SJSA1 (cell line): ENCODE data around the gene PRRX2. TPM values are rescaled to one million over a fixed set of nuclear protein-coding genes. Genes with fewer than 3 reads are reported as not detected.

Experiments used
- DNase-seq, 2 experiments: peaks; one replicate each; pipeline ENCODE4 v3.0.0-alpha.2; 2015 to 2020; ENCODE audit warnings: low spot score in 2 of 2, low read depth in 1 of 2
- H3K27ac ChIP-seq: fragments of 250-450 bp; sonication (Bioruptor Pico); 2 replicates; pipeline ENCODE4 v1.5.1; 2020; ENCODE audit warnings: mild to moderate bottlenecking, moderate library complexity
- H3K27me3 ChIP-seq: fragments of 250-450 bp; sonication (Bioruptor Pico); replicated peaks from 2 replicates; pipeline ENCODE4 v1.5.1; 2020; ENCODE audit warnings: mild to moderate bottlenecking, moderate library complexity
- H3K36me3 ChIP-seq: fragments of 250-450 bp; sonication (Bioruptor Pico); 2 replicates; pipeline ENCODE4 v1.5.1; 2020; ENCODE audit warnings: mild to moderate bottlenecking
- H3K4me1 ChIP-seq: fragments of 250-450 bp; sonication (Bioruptor Pico); replicated peaks from 2 replicates; pipeline ENCODE4 v1.6.1; 2021; ENCODE audit warnings: mild to moderate bottlenecking
- H3K4me3 ChIP-seq: fragments of 250-450 bp; sonication (Bioruptor Pico); 2 replicates; pipeline ENCODE4 v1.5.1; 2020; ENCODE audit warnings: mild to moderate bottlenecking
- H3K9me3 ChIP-seq: fragments of 250-450 bp; sonication (Bioruptor Pico); replicated peaks from 2 replicates; pipeline ENCODE4 v1.5.1; 2020; ENCODE audit warnings: mild to moderate bottlenecking
- total RNA-seq: library from RNA; depleted of rRNA; stranded (reverse); fragments of >200 nt; shearing (Covaris generic); gene quantifications from 2 replicates; pipeline ENCODE4 v1.2.3, GENCODE V29; 2014

PRRX2 gene
- total RNA-seq, 1 experiment from 2014 or later = 9.8 TPM

- Histone ChIP-seq H3K9me3 (no peaks in the 10 kb centered on the region), H3K27me3 (no peaks in the 10 kb centered on the region), H3K4me1 (no peaks in the 10 kb centered on the region; the same call in 1 of the 2 replicates), H3K27ac (no peak overlapping the region), H3K4me3 (no peak overlapping the region), H3K36me3 (no peaks in the 10 kb centered on the region)
- DNase-seq = no peak
Observed at GRCh38 chr9:129720181-129720864, 54.9 kb downstream of the PRRX2 start.

DNA sequence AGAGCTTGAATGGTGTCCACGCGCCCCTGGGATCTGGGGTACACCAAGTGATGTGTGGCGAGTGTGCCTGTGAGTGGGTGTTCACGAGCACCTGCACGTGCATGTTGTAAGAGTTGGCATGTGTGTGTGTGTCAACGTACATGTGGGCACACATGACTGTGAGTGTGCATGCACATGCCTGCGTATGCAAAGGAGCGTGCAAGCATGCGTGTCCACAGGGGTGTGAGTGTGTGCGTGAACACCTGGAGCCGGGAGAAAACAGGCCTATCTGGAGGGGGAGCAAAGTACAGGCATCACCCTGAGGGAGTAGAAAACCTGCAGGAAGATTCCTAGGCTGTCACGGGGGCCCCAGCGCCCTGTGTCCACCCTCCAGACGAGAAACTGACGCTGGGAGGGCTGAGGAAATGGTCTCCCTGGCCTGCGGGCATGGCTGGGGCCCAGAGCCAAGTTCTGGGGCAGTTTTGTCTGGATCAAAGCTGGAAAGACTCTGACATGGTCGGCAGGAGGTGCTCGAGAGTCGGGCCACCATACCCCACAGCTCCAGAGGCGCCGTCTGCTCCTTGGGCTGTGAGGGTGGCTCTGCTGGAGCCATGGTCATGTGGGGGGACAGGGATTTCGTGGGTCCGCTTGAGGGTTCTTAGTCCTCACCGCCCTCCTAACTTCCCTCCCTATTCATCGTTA lies 55.6 kb downstream of the PRRX2 start:
- no peak overlapping the region for H3K4me3 ChIP-seq
- H3K9me3 ChIP-seq = no peaks in the 10 kb centered on the region
- peaks cover 7% of the 10 kb centered on the region for H3K4me1 ChIP-seq
- no peak for DNase-seq
- H3K27ac ChIP-seq = no peak overlapping the region
- H3K27me3 ChIP-seq = no peaks in the 10 kb centered on the region
- H3K36me3 ChIP-seq = no peaks in the 10 kb centered on the region

- Histone ChIP-seq H3K4me1 (peaks cover 20% of the 10 kb centered on the region), H3K27ac (no peak overlapping the region), H3K9me3 (no peaks in the 10 kb centered on the region), H3K4me3 (no peak overlapping the region), H3K27me3 (no peaks in the 10 kb centered on the region), H3K36me3 (no peaks in the 10 kb centered on the region)
- no peak for DNase-seq
Observed at GRCh38 chr9:129722913-129723312, 57.5 kb downstream of the PRRX2 start.

DNA sequence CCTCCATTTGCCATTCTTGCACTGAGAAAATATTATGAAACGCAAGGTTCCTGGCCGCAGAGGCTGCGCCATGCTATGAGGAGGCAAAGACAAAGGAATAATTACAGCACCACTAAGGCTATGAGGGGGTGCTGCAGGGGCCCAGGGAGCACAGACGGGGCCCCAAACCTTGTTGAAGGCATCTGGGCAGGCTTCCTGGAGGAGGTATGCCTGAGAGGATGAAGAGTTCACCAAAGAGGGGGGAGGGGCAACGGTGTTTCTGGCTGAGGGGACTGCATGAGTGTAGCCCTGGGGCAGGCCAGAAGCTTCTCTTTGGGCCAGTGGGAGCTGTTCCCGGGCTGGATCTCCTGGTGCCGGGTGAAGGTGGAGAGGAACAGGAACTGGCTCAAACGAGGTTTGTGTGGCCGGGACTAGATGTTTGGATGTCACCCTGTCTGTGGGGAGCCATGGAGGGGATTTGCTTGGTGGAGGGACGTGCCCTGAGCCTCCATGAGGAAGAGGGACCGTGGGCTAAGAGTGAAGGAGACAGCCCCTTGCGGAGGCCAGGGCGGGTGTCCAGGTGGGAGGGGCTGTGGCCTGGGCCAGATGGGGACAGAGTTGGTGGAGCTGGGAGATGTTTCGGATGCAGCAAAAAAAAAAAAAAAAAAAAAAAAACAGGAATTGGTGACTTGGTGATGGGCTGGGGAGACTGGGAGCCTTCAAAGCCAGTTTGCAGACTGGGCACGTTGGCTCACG lies 59.2 kb downstream of the PRRX2 start:
- Histone ChIP-seq H3K4me1 (peaks cover 20% of the 10 kb centered on the region), H3K9me3 (no peaks in the 10 kb centered on the region), H3K27ac (no peak overlapping the region), H3K27me3 (no peaks in the 10 kb centered on the region), H3K4me3 (no peak overlapping the region), H3K36me3 (no peaks in the 10 kb centered on the region)
- DNase-seq = no peak

DNA sequence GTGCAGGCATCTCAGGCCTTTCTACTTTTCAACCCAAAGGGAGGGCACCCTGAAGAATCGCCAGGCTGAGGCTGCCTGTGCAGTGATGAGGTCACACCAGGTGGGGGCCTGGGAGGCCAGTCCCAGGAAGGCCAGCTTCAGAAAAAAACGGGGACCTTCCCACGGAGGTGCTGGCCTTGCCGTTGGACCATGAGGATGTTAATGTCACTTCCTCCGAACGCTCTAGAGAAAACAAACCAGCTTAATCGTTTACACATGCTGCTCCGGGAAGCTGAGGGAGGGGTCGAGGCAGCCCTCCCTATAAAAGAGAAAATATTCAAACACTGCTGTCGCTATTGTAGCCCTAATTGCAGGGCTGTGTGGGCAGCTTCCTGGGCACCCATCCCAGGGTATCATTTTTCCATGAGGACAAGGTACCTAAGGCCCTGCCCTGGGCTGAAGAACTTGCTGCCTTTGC lies 60.4 kb downstream of the PRRX2 start:
- Histone ChIP-seq H3K9me3 (no peaks in the 10 kb centered on the region), H3K36me3 (no peaks in the 10 kb centered on the region), H3K27me3 (no peaks in the 10 kb centered on the region), H3K27ac (no peak overlapping the region; the same call in 1 of the 2 replicates), H3K4me3 (no peak overlapping the region), H3K4me1 (peaks cover 20% of the 10 kb centered on the region)
- peak in 1 of 2 experiments; percentile 64 for DNase-seq

DNA sequence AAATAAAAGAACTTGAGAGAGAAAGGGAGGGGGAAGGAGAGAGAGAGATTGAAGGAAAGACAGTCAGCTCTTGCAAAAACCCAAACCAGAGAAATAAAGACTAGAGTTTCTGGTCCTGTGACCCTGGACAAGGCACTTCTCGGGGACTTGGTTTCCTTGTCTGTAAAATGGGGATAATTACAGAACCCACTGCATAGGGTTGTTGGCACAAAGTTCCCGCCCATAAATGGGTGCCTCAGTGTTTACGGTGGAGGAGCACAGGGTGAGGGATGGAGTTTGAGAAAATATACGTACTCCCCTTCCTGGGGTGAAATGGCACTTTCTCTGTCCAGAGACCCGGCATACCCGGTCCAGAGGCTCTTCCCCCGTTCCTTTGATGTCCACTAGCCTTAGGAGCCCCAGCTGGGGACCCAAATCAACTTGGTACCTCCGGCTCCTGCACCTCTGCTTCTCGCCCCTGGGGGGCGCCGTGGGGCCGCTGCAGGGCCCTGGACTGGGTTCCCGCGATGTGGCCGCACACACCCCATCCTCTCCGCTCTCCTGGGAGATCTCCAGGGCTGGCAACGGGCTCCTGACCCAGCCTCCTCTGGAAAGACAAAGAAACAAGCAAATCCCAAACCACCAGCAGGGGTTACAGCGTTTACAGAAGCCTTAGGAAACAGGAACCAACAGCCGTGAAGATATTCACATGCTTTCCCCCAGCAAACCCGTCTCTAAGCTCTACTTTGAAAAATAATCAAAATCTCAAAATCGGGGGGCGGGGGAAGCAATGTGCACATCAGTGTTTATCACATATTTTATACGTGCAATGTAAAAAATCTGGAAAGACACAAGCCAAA lies 61.1 kb downstream of the PRRX2 start:
- Histone ChIP-seq H3K4me1 (peaks cover 20% of the 10 kb centered on the region), H3K4me3 (no peak overlapping the region), H3K27me3 (no peaks in the 10 kb centered on the region), H3K27ac (peak overlapping the region; percentile 13; the same call in 1 of the 2 replicates), H3K9me3 (no peaks in the 10 kb centered on the region), H3K36me3 (no peaks in the 10 kb centered on the region)
- DNase-seq = peak; percentile 81 to 90

GRCh38 chr9:129728744-129729143 lies 63.3 kb downstream of the PRRX2 start:
- H3K4me1 ChIP-seq = peaks cover 20% of the 10 kb centered on the region
- H3K27ac ChIP-seq = no peak overlapping the region
- DNase-seq = no peak

GRCh38 chr9:129731477-129732085 lies 66.1 kb downstream of the PRRX2 start:
- DNase-seq = no peak
- Histone ChIP-seq H3K27me3 (no peaks in the 10 kb centered on the region), H3K27ac (no peak overlapping the region), H3K4me1 (peaks cover 8% of the 10 kb centered on the region), H3K4me3 (no peak overlapping the region), H3K36me3 (no peaks in the 10 kb centered on the region), H3K9me3 (no peaks in the 10 kb centered on the region)

More at GRCh38 chr9:129728744-129729143, 63.3 kb downstream of the PRRX2 start:
- H3K9me3 ChIP-seq = no peaks in the 10 kb centered on the region
- H3K4me3 ChIP-seq = no peak overlapping the region
- H3K36me3 ChIP-seq = no peaks in the 10 kb centered on the region
- H3K27me3 ChIP-seq = no peaks in the 10 kb centered on the region

DNA sequence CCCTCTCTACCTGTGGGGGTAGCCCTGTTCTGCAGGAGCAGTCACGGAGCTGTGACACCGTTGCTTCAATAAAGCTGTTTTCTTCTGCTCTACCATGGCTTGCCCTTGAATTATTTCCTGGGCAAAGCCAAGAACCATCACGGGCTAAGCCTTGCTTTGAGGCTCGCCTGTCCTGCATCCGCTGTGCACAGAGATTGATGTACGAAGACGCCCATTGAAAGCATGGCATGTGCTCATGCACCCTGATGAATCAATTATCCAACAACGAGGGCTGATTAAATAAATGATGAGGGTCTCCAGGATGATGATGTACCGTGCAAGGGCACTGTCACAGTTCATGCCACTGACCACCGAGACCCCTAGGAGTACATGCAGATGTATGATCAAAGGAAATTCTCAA lies 66.7 kb downstream of the PRRX2 start:
- H3K27me3 ChIP-seq = no peaks in the 10 kb centered on the region
- DNase-seq = no peak
- H3K9me3 ChIP-seq = no peaks in the 10 kb centered on the region
- peaks cover 3% of the 10 kb centered on the region for H3K4me1 ChIP-seq
- H3K36me3 ChIP-seq = no peaks in the 10 kb centered on the region
- H3K4me3 ChIP-seq = no peak overlapping the region
- H3K27ac ChIP-seq = no peak overlapping the region

DNA sequence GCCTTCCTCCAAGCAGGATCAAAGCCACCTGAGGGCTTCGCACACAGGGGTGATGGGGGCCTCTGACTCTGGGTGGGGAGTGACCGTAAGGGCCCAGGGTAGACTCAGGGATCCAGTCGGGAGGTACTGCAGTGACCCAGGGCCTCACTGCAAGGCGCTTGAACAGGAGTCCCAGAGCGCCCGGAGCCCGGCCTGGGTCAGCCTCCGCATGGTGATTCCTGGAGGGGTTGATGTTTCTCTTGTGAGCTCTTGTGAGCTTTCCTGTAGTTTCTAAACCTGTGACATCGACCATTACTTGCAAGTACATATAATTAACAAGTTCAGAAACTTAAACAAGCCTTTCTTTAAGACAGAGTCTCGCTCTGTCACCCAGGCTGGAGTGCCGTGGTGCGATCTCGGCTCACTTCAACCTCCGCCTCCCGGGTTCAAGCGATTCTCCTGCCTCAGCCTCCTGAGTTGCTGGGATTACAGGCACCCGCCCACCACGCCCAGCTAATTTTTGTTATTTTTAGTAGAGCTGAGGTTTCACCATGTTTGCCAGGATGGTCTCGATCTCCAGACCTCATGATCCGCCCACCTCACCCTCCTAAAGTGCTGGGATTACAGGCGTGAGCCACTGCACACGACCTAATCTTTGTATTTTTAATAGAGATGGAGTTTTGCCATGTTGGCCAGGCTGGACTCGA lies 67.6 kb downstream of the PRRX2 start:
- Histone ChIP-seq H3K27me3 (no peaks in the 10 kb centered on the region), H3K4me3 (no peak overlapping the region), H3K4me1 (peaks cover 6% of the 10 kb centered on the region), H3K27ac (no peak overlapping the region), H3K36me3 (no peaks in the 10 kb centered on the region), H3K9me3 (no peaks in the 10 kb centered on the region)
- no peak for DNase-seq

- Histone ChIP-seq H3K27ac (no peak overlapping the region), H3K36me3 (no peaks in the 10 kb centered on the region), H3K9me3 (no peaks in the 10 kb centered on the region), H3K4me1 (peaks cover 6% of the 10 kb centered on the region), H3K4me3 (no peak overlapping the region), H3K27me3 (no peaks in the 10 kb centered on the region)
- DNase-seq = no peak
Observed at GRCh38 chr9:129733632-129733953, 68.1 kb downstream of the PRRX2 start.

DNA sequence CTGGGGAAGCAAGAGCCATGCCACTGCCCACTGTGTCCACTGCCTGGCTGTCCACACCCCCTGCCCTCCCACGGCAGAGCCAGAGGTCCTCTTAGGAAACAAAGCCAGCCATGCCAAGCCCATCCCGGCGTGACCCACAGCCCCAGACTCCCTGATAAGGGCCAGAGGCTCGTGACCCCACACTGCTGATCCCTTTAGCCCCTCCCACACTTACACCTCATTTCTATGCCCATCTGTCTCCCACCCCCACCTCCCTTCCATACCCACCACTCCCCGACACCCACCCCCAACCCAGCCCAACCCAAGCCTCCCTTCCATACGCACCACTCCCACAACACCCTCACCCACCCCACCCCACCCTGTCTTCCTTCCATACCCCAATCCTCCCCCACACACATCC lies 70.1 kb downstream of the PRRX2 start:
- Histone ChIP-seq H3K36me3 (no peaks in the 10 kb centered on the region), H3K4me1 (peaks cover 6% of the 10 kb centered on the region), H3K27me3 (no peaks in the 10 kb centered on the region), H3K9me3 (no peaks in the 10 kb centered on the region), H3K27ac (no peak overlapping the region), H3K4me3 (no peak overlapping the region)
- DNase-seq = no peak

GRCh38 chr9:129736334-129736733 lies 70.9 kb downstream of the PRRX2 start:
- DNase-seq = no peak
- Histone ChIP-seq H3K4me3 (no peak overlapping the region), H3K27me3 (no peaks in the 10 kb centered on the region), H3K27ac (no peak overlapping the region), H3K4me1 (peaks cover 6% of the 10 kb centered on the region), H3K9me3 (no peaks in the 10 kb centered on the region), H3K36me3 (no peaks in the 10 kb centered on the region)
